ENCODE measurements around the gene PHC2.

PHC2 gene

GRCh38 chr1:33330906-33331305, 100.0 kb downstream of the PHC2 start (continued):
- TF ChIP-seq ZNF704 (tag by site-specific recombination; IDR thresholded peaks at IDR 0.05): no peak

GRCh38 chr1:33330361-33330890, 100.5 kb downstream of the PHC2 start:
- Histone ChIP-seq H3K4me1 (ENCODE audit: control insufficient read depth, insufficient read depth, low read length) (no peaks in the 10 kb centered on the region), H3K9me3 (ENCODE audit: control insufficient read depth, insufficient read depth, low read depth, low read length) (no peaks in the 10 kb centered on the region), H3K4me3 (ENCODE audit: low read depth, low read length) (no peak overlapping the region), H3K36me3 (ENCODE audit: control insufficient read depth in 2 of 2, insufficient read depth in 1 of 2, low read length in 2 of 2) (peaks cover 14 to 98% of the 10 kb centered on the region in 2 experiments), H3K27ac (ENCODE audit: extremely low read depth, low read depth, low read length) (no peak overlapping the region)
- ChIA-PET CTCF (no interaction called here), POLR2A (interaction anchor here (1.0 kb wide), 1 partner anchor 17 kb away, joined by 4 read pairs; no protein-coding TSS in a partner anchor)
- TF ChIP-seq ZNF274 (IDR thresholded peaks at IDR 0.05; ENCODE audit: low read length) (no peak), ZNF274 (tag by site-specific recombination; IDR thresholded peaks at IDR 0.05; ENCODE audit: borderline replicate concordance) (no peak), ZNF626 (tag by site-specific recombination; IDR thresholded peaks at IDR 0.05) (no peak), ZNF23 (tag by site-specific recombination; IDR thresholded peaks at IDR 0.05; ENCODE audit: borderline replicate concordance) (no peak), ZBTB10 (tag by site-specific recombination; IDR thresholded peaks at IDR 0.05) (no peak), ZNF350 (tag by site-specific recombination; IDR thresholded peaks at IDR 0.05) (no peak), ZNF843 (tag by site-specific recombination; IDR thresholded peaks at IDR 0.05) (no peak), ZNF24 (tag by site-specific recombination; IDR thresholded peaks at IDR 0.05) (no peak), ZSCAN16 (tag by site-specific recombination; IDR thresholded peaks at IDR 0.05) (no peak)

DNA sequence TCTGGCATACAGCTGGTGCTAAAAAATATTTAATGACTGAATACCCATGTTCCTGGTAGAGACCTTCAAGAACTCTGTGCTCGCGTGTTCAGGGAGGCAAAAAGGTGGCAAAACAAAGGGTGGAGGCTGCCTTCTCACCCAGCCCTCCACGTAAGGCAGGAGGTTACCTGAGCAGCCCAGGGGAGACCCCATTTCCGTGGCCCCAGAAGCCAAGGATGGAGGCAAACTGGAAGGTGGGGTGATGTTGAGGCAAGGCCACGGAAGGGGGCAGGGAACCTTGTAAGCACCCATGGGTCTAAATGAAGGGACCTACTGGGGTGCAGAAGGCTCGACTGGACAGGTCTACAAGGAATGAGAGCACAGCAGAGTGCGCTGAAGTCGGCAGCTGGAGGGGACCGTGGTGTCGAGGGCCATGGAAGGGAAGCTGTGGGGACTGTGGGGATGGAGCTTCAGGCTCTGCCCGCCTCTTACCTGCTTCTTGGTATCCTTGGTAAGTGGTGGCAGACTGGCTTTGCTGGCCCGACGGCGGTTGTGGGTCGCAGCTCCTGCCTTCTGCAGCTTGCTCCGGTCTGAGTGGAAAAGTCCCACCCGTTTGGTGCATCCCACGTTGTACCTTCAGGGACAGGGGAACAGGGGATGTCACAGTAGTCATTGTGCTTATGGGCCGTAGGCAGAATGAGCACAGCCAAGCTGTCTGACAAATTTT, 101.1 kb downstream of the PHC2 start:
- Histone ChIP-seq H3K4me1 (ENCODE audit: control insufficient read depth, insufficient read depth, low read length) (no peaks in the 10 kb centered on the region), H3K36me3 (ENCODE audit: control insufficient read depth in 2 of 2, insufficient read depth in 1 of 2, low read length in 2 of 2) (peaks cover 14 to 100% of the 10 kb centered on the region in 2 experiments), H3K9me3 (ENCODE audit: control insufficient read depth, insufficient read depth, low read depth, low read length) (no peaks in the 10 kb centered on the region), H3K27ac (ENCODE audit: extremely low read depth, low read depth, low read length) (no peak overlapping the region), H3K4me3 (ENCODE audit: low read depth, low read length) (no peak overlapping the region)
- TF ChIP-seq ZNF175 (tag by site-specific recombination; IDR thresholded peaks at IDR 0.05) (no peak), PRDM1 (tag by site-specific recombination; IDR thresholded peaks at IDR 0.05) (no peak), ZNF571 (tag by site-specific recombination; IDR thresholded peaks at IDR 0.05) (no peak), ZNF549 (tag by site-specific recombination; IDR thresholded peaks at IDR 0.05) (no peak), ZNF433 (tag by site-specific recombination; IDR thresholded peaks at IDR 0.05; ENCODE audit: low read depth) (no peak), SCRT2 (tag by site-specific recombination; IDR thresholded peaks at IDR 0.05) (no peak)
- TF ChIP-seq, protein P1, sequence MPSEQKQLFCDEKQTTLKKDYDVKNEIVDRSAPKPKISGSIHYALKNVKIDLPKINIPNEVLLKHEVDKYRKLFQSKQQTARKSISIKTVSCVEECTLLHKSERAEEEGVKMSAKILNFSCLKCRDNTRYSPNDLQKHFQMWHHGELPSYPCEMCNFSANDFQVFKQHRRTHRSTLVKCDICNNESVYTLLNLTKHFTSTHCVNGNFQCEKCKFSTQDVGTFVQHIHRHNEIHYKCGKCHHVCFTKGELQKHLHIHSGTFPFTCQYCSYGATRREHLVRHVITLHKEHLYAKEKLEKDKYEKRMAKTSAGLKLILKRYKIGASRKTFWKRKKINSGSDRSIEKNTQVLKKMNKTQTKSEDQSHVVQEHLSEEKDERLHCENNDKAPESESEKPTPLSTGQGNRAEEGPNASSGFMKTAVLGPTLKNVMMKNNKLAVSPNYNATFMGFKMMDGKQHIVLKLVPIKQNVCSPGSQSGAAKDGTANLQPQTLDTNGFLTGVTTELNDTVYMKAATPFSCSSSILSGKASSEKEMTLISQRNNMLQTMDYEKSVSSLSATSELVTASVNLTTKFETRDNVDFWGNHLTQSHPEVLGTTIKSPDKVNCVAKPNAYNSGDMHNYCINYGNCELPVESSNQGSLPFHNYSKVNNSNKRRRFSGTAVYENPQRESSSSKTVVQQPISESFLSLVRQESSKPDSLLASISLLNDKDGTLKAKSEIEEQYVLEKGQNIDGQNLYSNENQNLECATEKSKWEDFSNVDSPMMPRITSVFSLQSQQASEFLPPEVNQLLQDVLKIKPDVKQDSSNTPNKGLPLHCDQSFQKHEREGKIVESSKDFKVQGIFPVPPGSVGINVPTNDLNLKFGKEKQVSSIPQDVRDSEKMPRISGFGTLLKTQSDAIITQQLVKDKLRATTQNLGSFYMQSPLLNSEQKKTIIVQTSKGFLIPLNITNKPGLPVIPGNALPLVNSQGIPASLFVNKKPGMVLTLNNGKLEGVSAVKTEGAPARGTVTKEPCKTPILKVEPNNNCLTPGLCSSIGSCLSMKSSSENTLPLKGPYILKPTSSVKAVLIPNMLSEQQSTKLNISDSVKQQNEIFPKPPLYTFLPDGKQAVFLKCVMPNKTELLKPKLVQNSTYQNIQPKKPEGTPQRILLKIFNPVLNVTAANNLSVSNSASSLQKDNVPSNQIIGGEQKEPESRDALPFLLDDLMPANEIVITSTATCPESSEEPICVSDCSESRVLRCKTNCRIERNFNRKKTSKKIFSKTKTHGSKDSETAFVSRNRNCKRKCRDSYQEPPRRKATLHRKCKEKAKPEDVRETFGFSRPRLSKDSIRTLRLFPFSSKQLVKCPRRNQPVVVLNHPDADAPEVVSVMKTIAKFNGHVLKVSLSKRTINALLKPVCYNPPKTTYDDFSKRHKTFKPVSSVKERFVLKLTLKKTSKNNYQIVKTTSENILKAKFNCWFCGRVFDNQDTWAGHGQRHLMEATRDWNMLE (tag by site-specific recombination; conservative IDR thresholded peaks at IDR 0.05; ENCODE audit: low read depth): no peak
- POLR2A ChIA-PET: interaction anchor here (1.0 kb wide), 1 partner anchor 18 kb away, joined by 4 read pairs; no protein-coding TSS in a partner anchor
- CTCF ChIA-PET: interaction anchor here (1.3 kb wide), 1 partner anchor 126 kb away, joined by 4 read pairs; no protein-coding TSS in a partner anchor
